IMR-90 (cell line): ENCODE data around the gene NUPR1. TPM values are rescaled to one million over a fixed set of nuclear protein-coding genes. Genes with fewer than 3 reads are reported as not detected.

Source experiments
- ATAC-seq: fragments of 200-7000 bp; cut with Tn5 transposase; 2 replicates; pipeline ENCODE4 v1.9.1; 2020; ENCODE audit warnings: low read depth, mild to moderate bottlenecking, moderate library complexity
- BruUV-seq: library from RNA; stranded (reverse); fragments of 400-500 nt; replicated peaks from 2 replicates; lab custom pipeline; 2021; lab: Mats Ljungman, UMichigan
- CTCF ChIA-PET: fragments of 300-600 bp; formaldehyde crosslinking; extraction: SDS; loops from one replicate; lab custom pipeline; 2021; ENCODE audit warnings: antibody characterized with exemption; lab: Yijun Ruan, JAX
- POLR2A ChIA-PET: fragments of 300-600 bp; sonication (Branson Sonifier 250); formaldehyde crosslinking; loops from one replicate; lab custom pipeline; 2022; ENCODE audit warnings: antibody characterized with exemption; ENCODE audit not compliant: unreplicated experiment; lab: Charles Lee
- DNase-seq: peaks from one replicate; pipeline ENCODE4 v3.0.0; 2013
- H2AFZ ChIP-seq: replicated peaks from 2 replicates; pipeline ENCODE3; 2013; ENCODE audit warnings: low read length, mild to moderate bottlenecking; ENCODE audit not compliant: poor library complexity
- H2AK5ac ChIP-seq: 2 replicates; pipeline ENCODE4 v1.6.1; 2013; ENCODE audit warnings: low read depth, low read length, inconsistent platforms
- H2AK9ac ChIP-seq: replicated peaks from 2 replicates; pipeline ENCODE3; 2013; ENCODE audit warnings: mild to moderate bottlenecking, low read depth, low read length, moderate library complexity; ENCODE audit not compliant: poor library complexity
- H2BK120ac ChIP-seq: 2 replicates; pipeline ENCODE4 v1.6.1; 2013; ENCODE audit warnings: low read depth, low read length, inconsistent platforms
- H2BK15ac ChIP-seq: 3 replicates; pipeline ENCODE4 v1.6.1; 2013; ENCODE audit warnings: low read depth, low read length, inconsistent platforms
- H2BK20ac ChIP-seq: 2 replicates; pipeline ENCODE4 v1.6.1; 2013; ENCODE audit warnings: low read depth, mild to moderate bottlenecking, inconsistent platforms, low read length, moderate library complexity
- H2BK5ac ChIP-seq: 2 replicates; pipeline ENCODE4 v1.6.1; 2013; ENCODE audit warnings: mild to moderate bottlenecking, low read depth, low read length, inconsistent platforms; ENCODE audit not compliant: poor library complexity, severe bottlenecking
- H3K14ac ChIP-seq: replicated peaks from 2 replicates; pipeline ENCODE4 v1.6.1; 2013; ENCODE audit warnings: low read depth, low read length, inconsistent platforms
- H3K18ac ChIP-seq: 2 replicates; pipeline ENCODE4 v1.6.1; 2013; ENCODE audit warnings: low read depth, low read length, control low read depth
- H3K23ac ChIP-seq: 2 replicates; pipeline ENCODE4 v1.6.1; 2013; ENCODE audit warnings: low read depth, low read length, inconsistent platforms
- H3K27ac ChIP-seq: 2 replicates; pipeline ENCODE4 v1.5.1; 2013; ENCODE audit warnings: mild to moderate bottlenecking, control low read depth, low read length; ENCODE audit not compliant: insufficient read depth
- H3K27me3 ChIP-seq: 2 replicates; pipeline ENCODE4 v1.6.1; 2013; ENCODE audit warnings: low read length; ENCODE audit not compliant: control insufficient read depth, insufficient read depth
- H3K36me3 ChIP-seq: 2 replicates; pipeline ENCODE4 v1.6.1; 2013; ENCODE audit warnings: low read length, mixed read lengths; ENCODE audit not compliant: control insufficient read depth, insufficient read depth
- H3K4ac ChIP-seq: 2 replicates; pipeline ENCODE4 v1.6.1; 2013; ENCODE audit warnings: low read depth, low read length, inconsistent platforms
- H3K4me1 ChIP-seq: 2 replicates; pipeline ENCODE4 v1.6.1; 2013; ENCODE audit warnings: low read length, mixed read lengths; ENCODE audit not compliant: control insufficient read depth, insufficient read depth
- H3K4me2 ChIP-seq: 2 replicates; pipeline ENCODE4 v1.6.1; 2013; ENCODE audit warnings: low read depth, mild to moderate bottlenecking, control low read depth, low read length, moderate library complexity
- H3K4me3 ChIP-seq: 2 replicates; pipeline ENCODE4 v1.5.1; 2013; ENCODE audit warnings: low read depth, mild to moderate bottlenecking, control low read depth, low read length, moderate library complexity; ENCODE audit not compliant: insufficient read depth
- H3K56ac ChIP-seq: 2 replicates; pipeline ENCODE4 v1.6.1; 2013; ENCODE audit warnings: low read length, inconsistent platforms; ENCODE audit not compliant: insufficient read depth; ENCODE audit errors: extremely low read depth
- H3K79me1 ChIP-seq, 2 experiments: 2 replicates each; pipeline ENCODE4 v1.6.1; 2013; ENCODE audit warnings: low read length in 2 of 2, inconsistent platforms in 1 of 2, low read depth in 1 of 2
- H3K9ac ChIP-seq: 2 replicates; pipeline ENCODE4 v1.6.1; 2013; ENCODE audit warnings: low read depth, low read length, control low read depth
- H3K9me1 ChIP-seq: 2 replicates; pipeline ENCODE4 v1.6.1; 2013; ENCODE audit warnings: low read length, inconsistent platforms; ENCODE audit not compliant: insufficient read depth
- H3K9me3 ChIP-seq: 2 replicates; pipeline ENCODE4 v1.6.1; 2013; ENCODE audit warnings: low read length; ENCODE audit not compliant: control insufficient read depth, insufficient read depth
- H4K20me1 ChIP-seq: 2 replicates; pipeline ENCODE4 v1.6.1; 2013; ENCODE audit warnings: low read length, inconsistent platforms; ENCODE audit not compliant: insufficient read depth
- H4K5ac ChIP-seq: 2 replicates; pipeline ENCODE4 v1.6.1; 2013; ENCODE audit warnings: mild to moderate bottlenecking, low read depth, low read length, control low read depth
- H4K8ac ChIP-seq, 2 experiments: 2 replicates each; pipeline ENCODE4 v1.6.1; 2013; ENCODE audit warnings: low read depth in 2 of 2, low read length in 2 of 2, control low read depth in 1 of 2, inconsistent platforms in 1 of 2
- H4K91ac ChIP-seq: 2 replicates; pipeline ENCODE4 v1.6.1; 2013; ENCODE audit warnings: low read depth, low read length, inconsistent platforms; ENCODE audit not compliant: insufficient read depth
- BHLHE40 ChIP-seq: fragments of 150-350 bp; IDR thresholded peaks from 2 replicates; pipeline ENCODE4 v1.6.1; 2016; ENCODE audit warnings: mild to moderate bottlenecking, low read depth, low read length
- CHD1 ChIP-seq: IDR thresholded peaks from 2 replicates; pipeline ENCODE4 v1.6.1; 2012; ENCODE audit warnings: low read depth, low read length, improper control_type of control experiment
- FOS ChIP-seq: fragments of 150-350 bp; IDR thresholded peaks from 2 replicates; pipeline ENCODE4 v1.6.1; 2016; ENCODE audit warnings: low read depth, low read length
- MAFK ChIP-seq: IDR thresholded peaks from 2 replicates; pipeline ENCODE4 v1.6.1; 2012; ENCODE audit warnings: low read depth, low read length, improper control_type of control experiment
- MAZ ChIP-seq: IDR thresholded peaks from 2 replicates; pipeline ENCODE4 v1.6.1; 2012; ENCODE audit warnings: low read depth, mild to moderate bottlenecking, low read length, improper control_type of control experiment, moderate library complexity, borderline replicate concordance
- MXI1 ChIP-seq: IDR thresholded peaks from 2 replicates; pipeline ENCODE4 v1.6.1; 2012; ENCODE audit warnings: low read depth, mild to moderate bottlenecking, low read length, moderate library complexity, borderline replicate concordance
- NFE2L2 ChIP-seq: fragments of 150-350 bp; IDR thresholded peaks from 2 replicates; pipeline ENCODE4 v1.6.1; 2016; ENCODE audit warnings: low read depth, mild to moderate bottlenecking, low read length
- POLR2A ChIP-seq: IDR thresholded peaks from 2 replicates; pipeline ENCODE4 v1.6.1; 2012; ENCODE audit warnings: mild to moderate bottlenecking, low read depth, low read length
- RAD21 ChIP-seq: IDR thresholded peaks from 2 replicates; pipeline ENCODE4 v1.6.1; 2012; ENCODE audit warnings: low read length, improper control_type of control experiment
- RFX5 ChIP-seq: IDR thresholded peaks from 2 replicates; pipeline ENCODE4 v1.8.0; 2012; ENCODE audit warnings: low read depth, mild to moderate bottlenecking, low read length, moderate library complexity
- USF2 ChIP-seq: fragments of 150-350 bp; IDR thresholded peaks from 2 replicates; pipeline ENCODE4 v1.6.1; 2017; ENCODE audit warnings: mild to moderate bottlenecking, antibody characterized with exemption, low read length, low read depth
- WGBS, 2 experiments: methylation state at CpG; one replicate each; pipeline versions ENCODE4 v1.1.5 to v1.1.7; 2013; ENCODE audit warnings: missing lambda C conversion rate in 2 of 2; ENCODE audit not compliant: insufficient read length in 1 of 2; ENCODE audit errors: extremely low coverage in 2 of 2; 5-methylcytosine and 5-hydroxymethylcytosine counted together
- dilution Hi-C: fragments of 300-500 bp; cut with HindIII; formaldehyde crosslinking; loops from one replicate; pipeline ENCODE4 v1.14.3; 2018; ENCODE audit warnings: low sequenced_read_pairs; ENCODE audit not compliant: unreplicated experiment
- in situ Hi-C: fragments of 300-500 bp; cut with MboI; formaldehyde crosslinking; loops from 3 replicates; pipeline ENCODE4 v1.14.3; 2019; ENCODE audit warnings: low sequenced_read_pairs, inconsistent platforms, mixed read lengths
- intact Hi-C: fragments of 100-400 bp; cut with micrococcal nuclease; formaldehyde crosslinking; loops from 2 replicates; pipeline ENCODE4 v1.10.0; 2022
- polyA plus RNA-seq, 3 experiments: library from polyadenylated mRNA; depleted of rRNA; stranded (reverse); fragments of >200 nt; gene quantifications; 2 replicates each; pipeline ENCODE4 v1.2.3, GENCODE V29; 2012; ENCODE audit warnings: low replicate concordance in 1 of 3
- total RNA-seq: library from RNA; depleted of rRNA; stranded (reverse); fragments of >200 nt; gene quantifications from 2 replicates; pipeline ENCODE4 v1.2.3, GENCODE V29; 2012

The NUPR1 gene
- total and polyA plus RNA-seq, 2 of the 4 experiments (the other 2 are of a cell fraction): 10.2 to 27.9 TPM

GRCh38 chr16:28513484-28514181 is 25.1 kb downstream of the NUPR1 start:
- Histone ChIP-seq H3K27me3 (no peaks in the 10 kb centered on the region), H3K9me3 (no peaks in the 10 kb centered on the region), H3K4me3 (no peak overlapping the region), H3K36me3 (no peaks in the 10 kb centered on the region), H2AK5ac (no peak overlapping the region), H3K9ac (no peak overlapping the region), H2BK20ac (no peak overlapping the region), H2AFZ (no peak overlapping the region), H3K4me1 (no peaks in the 10 kb centered on the region), H3K4me2 (no peak overlapping the region), H2AK9ac (no peak overlapping the region), H3K9me1 (no peaks in the 10 kb centered on the region), H3K27ac (no peak overlapping the region), H4K8ac (no peak overlapping the region), H2BK5ac (no peak overlapping the region), H3K23ac (no peak overlapping the region), H3K14ac (no peak overlapping the region), H3K4ac (no peak overlapping the region), H4K5ac (no peak overlapping the region), H3K79me1 (no peaks in the 10 kb centered on the region), H3K18ac (no peak overlapping the region), H4K20me1 (no peaks in the 10 kb centered on the region), H2BK15ac (no peak overlapping the region), H4K91ac (no peak overlapping the region), H2BK120ac (no peak overlapping the region), H3K56ac (no peak overlapping the region)
- no TSS peak for BruUV-seq
- ChIA-PET POLR2A (no interaction called here), CTCF (no interaction called here)
- in situ Hi-C loops (no loop called here), intact Hi-C loops (no loop called here), dilution Hi-C loops (no loop called here)
- DNase-seq (no peak), ATAC-seq (no peak)
- 85% methylated on average over 3 of the region's 12 CpGs; no CpG with 5 or more reads in 1 of the 2 experiments for WGBS, 2 experiments
- TF ChIP-seq NFE2L2 (no peak), CHD1 (no peak), MAFK (no peak), MXI1 (no peak), POLR2A (no peak), RAD21 (no peak), FOS (no peak), MAZ (no peak), USF2 (no peak), RFX5 (no peak), BHLHE40 (no peak)
